Type B pancreatic cell (in vitro differentiated cells): ENCODE results near the gene DNMT3A. TPM values are rescaled to one million over a fixed set of nuclear protein-coding genes. Genes with fewer than 3 reads are reported as not detected.

ENCODE experiments used
- DNase-seq: peaks from one replicate; pipeline ENCODE4 v3.0.0; 2021; ENCODE audit warnings: mixed read lengths; ENCODE audit not compliant: unreplicated experiment; ENCODE audit errors: extremely low spot score
- H3K27ac Mint-ChIP-seq: 2 replicates; pipeline ENCODE4 v1.8.0; 2021; ENCODE audit warnings: mild to moderate bottlenecking, mixed read lengths
- H3K27me3 Mint-ChIP-seq: 2 replicates; pipeline ENCODE4 v1.8.0; 2021; ENCODE audit warnings: mixed read lengths
- H3K36me3 Mint-ChIP-seq: 2 replicates; pipeline ENCODE4 v1.8.0; 2021; ENCODE audit warnings: mixed read lengths
- H3K4me1 Mint-ChIP-seq: one replicate; pipeline ENCODE4 v1.8.0; 2021; ENCODE audit warnings: mixed read lengths; ENCODE audit not compliant: unreplicated experiment
- H3K4me3 Mint-ChIP-seq: 2 replicates; pipeline ENCODE4 v1.8.0; 2021; ENCODE audit warnings: mild to moderate bottlenecking, mixed read lengths
- H3K9me3 Mint-ChIP-seq: 2 replicates; pipeline ENCODE4 v1.8.0; 2021; ENCODE audit warnings: mixed read lengths
- total RNA-seq: library from RNA; stranded (reverse); gene quantifications from 2 replicates; pipeline ENCODE4 v1.2.1, GENCODE V29; 2021; ENCODE audit warnings: low replicate concordance
- TF ChIP-seq, protein P1 (sequence below): fragments of 200-600 bp; sonication (generic); conservative IDR thresholded peaks from 2 replicates; pipeline ENCODE4 v1.5.0; 2021; ENCODE audit warnings: antibody characterized with exemption, mild to moderate bottlenecking

Gene DNMT3A
- total RNA-seq, 1 donor from 2014 or later: 139 TPM

GRCh38 chr2:25371253-25372241 lies 29.8 kb upstream of the DNMT3A start:
- no peaks in the 10 kb centered on the region for H3K36me3 Mint-ChIP-seq
- H3K4me1 Mint-ChIP-seq: peaks cover 21% of the 10 kb centered on the region
- no peak overlapping the region for H3K27ac Mint-ChIP-seq
- H3K27me3 Mint-ChIP-seq: peaks cover 3% of the 10 kb centered on the region
- H3K4me3 Mint-ChIP-seq: no peak overlapping the region
- H3K9me3 Mint-ChIP-seq: no peaks in the 10 kb centered on the region
- no peak for DNase-seq
- TF ChIP-seq, protein P1, sequence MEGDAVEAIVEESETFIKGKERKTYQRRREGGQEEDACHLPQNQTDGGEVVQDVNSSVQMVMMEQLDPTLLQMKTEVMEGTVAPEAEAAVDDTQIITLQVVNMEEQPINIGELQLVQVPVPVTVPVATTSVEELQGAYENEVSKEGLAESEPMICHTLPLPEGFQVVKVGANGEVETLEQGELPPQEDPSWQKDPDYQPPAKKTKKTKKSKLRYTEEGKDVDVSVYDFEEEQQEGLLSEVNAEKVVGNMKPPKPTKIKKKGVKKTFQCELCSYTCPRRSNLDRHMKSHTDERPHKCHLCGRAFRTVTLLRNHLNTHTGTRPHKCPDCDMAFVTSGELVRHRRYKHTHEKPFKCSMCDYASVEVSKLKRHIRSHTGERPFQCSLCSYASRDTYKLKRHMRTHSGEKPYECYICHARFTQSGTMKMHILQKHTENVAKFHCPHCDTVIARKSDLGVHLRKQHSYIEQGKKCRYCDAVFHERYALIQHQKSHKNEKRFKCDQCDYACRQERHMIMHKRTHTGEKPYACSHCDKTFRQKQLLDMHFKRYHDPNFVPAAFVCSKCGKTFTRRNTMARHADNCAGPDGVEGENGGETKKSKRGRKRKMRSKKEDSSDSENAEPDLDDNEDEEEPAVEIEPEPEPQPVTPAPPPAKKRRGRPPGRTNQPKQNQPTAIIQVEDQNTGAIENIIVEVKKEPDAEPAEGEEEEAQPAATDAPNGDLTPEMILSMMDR: no peak

DNA sequence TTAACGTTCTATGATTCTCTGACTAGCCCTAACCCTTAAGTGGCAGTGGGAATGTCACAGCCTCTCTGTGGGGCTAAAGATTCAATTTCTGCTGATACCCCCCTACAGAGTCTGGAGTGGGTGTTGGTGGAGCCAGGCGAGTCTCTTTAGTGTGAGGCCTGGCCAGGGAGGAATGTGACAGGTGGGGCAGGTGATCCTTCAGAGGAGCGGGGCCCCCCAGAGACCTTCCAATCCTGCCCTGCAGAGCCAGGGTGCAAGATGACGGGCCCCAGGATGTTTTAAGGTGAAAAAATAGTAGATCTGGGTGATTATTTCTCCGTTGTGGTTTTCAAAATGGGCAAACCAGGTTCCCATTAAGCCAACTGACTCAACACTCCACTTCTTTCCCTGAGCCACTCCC lies 28.2 kb upstream of the DNMT3A start:
- Mint-ChIP-seq H3K27ac (no peak overlapping the region), H3K9me3 (no peaks in the 10 kb centered on the region), H3K36me3 (no peaks in the 10 kb centered on the region), H3K27me3 (peaks cover 3% of the 10 kb centered on the region), H3K4me1 (peaks cover 17% of the 10 kb centered on the region), H3K4me3 (no peak overlapping the region)
- TF ChIP-seq, protein P1: no peak
- no peak for DNase-seq

- Mint-ChIP-seq H3K36me3 (no peaks in the 10 kb centered on the region), H3K4me3 (no peak overlapping the region), H3K27me3 (peaks cover 3% of the 10 kb centered on the region), H3K27ac (peak overlapping the region; percentile 46), H3K4me1 (peaks cover 17% of the 10 kb centered on the region), H3K9me3 (no peaks in the 10 kb centered on the region)
- TF ChIP-seq, protein P1: no peak
- no peak for DNase-seq
These were observed 27.7 kb upstream of the DNMT3A start for GRCh38 chr2:25369439-25369838.

- Mint-ChIP-seq H3K36me3 (no peaks in the 10 kb centered on the region), H3K27me3 (no peaks in the 10 kb centered on the region), H3K4me1 (peaks cover 17% of the 10 kb centered on the region), H3K27ac (peak overlapping the region; percentile 7), H3K4me3 (peak overlapping the region; percentile 70), H3K9me3 (no peaks in the 10 kb centered on the region)
- TF ChIP-seq, protein P1: no peak
- no peak for DNase-seq
These were observed 26.9 kb upstream of the DNMT3A start for GRCh38 chr2:25368660-25369059.

DNA sequence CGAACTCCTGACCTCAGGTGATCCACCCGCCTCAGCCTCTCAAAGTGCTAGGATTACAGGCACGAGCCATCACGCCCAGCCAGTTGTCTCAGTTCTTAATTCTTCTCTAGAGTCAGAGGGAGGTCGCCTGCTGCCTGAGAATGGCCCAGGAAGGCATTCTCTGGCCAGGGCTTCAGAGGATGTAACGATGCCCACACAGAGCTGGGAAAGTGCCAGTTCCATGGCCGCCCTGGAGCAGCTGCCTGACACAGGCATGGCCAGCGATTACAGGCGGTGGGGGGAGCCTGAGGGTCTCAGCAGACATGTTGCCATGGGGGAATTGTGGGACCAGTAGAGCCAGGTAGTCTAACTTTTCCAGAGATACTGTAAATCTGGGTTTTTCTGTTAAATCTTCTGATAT lies 25.6 kb upstream of the DNMT3A start:
- TF ChIP-seq, protein P1: no peak
- Mint-ChIP-seq H3K27ac (no peak overlapping the region), H3K27me3 (peaks cover 3% of the 10 kb centered on the region), H3K4me1 (peaks cover 22% of the 10 kb centered on the region), H3K4me3 (no peak overlapping the region), H3K36me3 (no peaks in the 10 kb centered on the region), H3K9me3 (no peaks in the 10 kb centered on the region)
- DNase-seq: no peak
